H1 (cell line): ENCODE data around the gene NEURL1. TPM values are rescaled to one million over a fixed set of nuclear protein-coding genes. Genes with fewer than 3 reads are reported as not detected.

ENCODE experiments used
- BCL11A ChIP-seq, 2 experiments: IDR thresholded peaks; one replicate each; pipeline ENCODE4 v1.6.1; 2011; ENCODE audit warnings: low read depth in 2 of 2, low read length in 2 of 2, mild to moderate bottlenecking in 2 of 2
- CREB1 ChIP-seq: IDR thresholded peaks from 2 replicates; pipeline ENCODE4 v1.6.1; 2012; ENCODE audit warnings: inconsistent platforms
- EZH2 ChIP-seq: fragments of 200-600 bp; sonication (generic); IDR thresholded peaks from 2 replicates; pipeline ENCODE4 v1.7.1; 2012; ENCODE audit warnings: low read depth, mild to moderate bottlenecking, moderate library complexity, low read length, inconsistent platforms; ENCODE audit not compliant: severe bottlenecking
- FOSL1 ChIP-seq: IDR thresholded peaks from 2 replicates; pipeline ENCODE4 v1.6.1; 2011; ENCODE audit warnings: mild to moderate bottlenecking, low read depth, low read length, moderate library complexity; ENCODE audit not compliant: insufficient read depth
- SAP30 ChIP-seq: fragments of 300-600 bp; sonication (generic); IDR thresholded peaks from 2 replicates; pipeline ENCODE4 v1.7.1; 2012; ENCODE audit warnings: low read length, moderate library complexity, mild to moderate bottlenecking, inconsistent platforms; ENCODE audit not compliant: insufficient read depth, insufficient replicate concordance
- polyA plus RNA-seq, 7 experiments: library from polyadenylated mRNA; depleted of rRNA in 3 of 7; stranded (reverse) in 5 of 7; unstranded in 2 of 7; fragments of >200 nt in 5 of 7; fragments of 200-250 nt in 2 of 7; gene quantifications; 1 replicate in 5 of 7; 2 replicates in 1 of 7; 4 replicates in 1 of 7; pipeline versions ENCODE4 v1.2.1 to v1.2.3, GENCODE V29; 2011 to 2013; ENCODE audit warnings: missing spikeins in 2 of 7, mixed read lengths in 2 of 7
- total RNA-seq: library from RNA; stranded (reverse); fragmentation: NEBNext Ultra II Directional; extraction: Animal tissue kit (Norgen Biotek cat#: 25700); gene quantifications from 2 replicates; pipeline ENCODE4 v1.2.1, GENCODE V29; 2021

The NEURL1 gene
- total and polyA plus RNA-seq, 2 of the 8 experiments (the other 6 are each of a cell fraction or from before 2014, with no cell fraction given), result 0.54 to 0.58 TPM

GRCh38 chr10:103463499-103463898 is 30.0 kb upstream of the NEURL1 start (continued):
- no peak for TF ChIP-seq BCL11A (IDR thresholded peaks at IDR 0.05; ENCODE audit: low read depth in 2 of 2, low read length in 2 of 2)
- no peak for TF ChIP-seq CREB1
- no peak for TF ChIP-seq SAP30
- no peak for TF ChIP-seq FOSL1
- TF ChIP-seq EZH2, result no peak
